WERI-Rb-1 (cell line): Measurements from ENCODE around the gene SH2D5.

ENCODE experiments used
- DNase-seq: peaks from one replicate; pipeline ENCODE4 v3.0.0-alpha.2; 2020
- H3K27ac ChIP-seq: fragments of 250-450 bp; sonication (Bioruptor Pico); 2 replicates; pipeline ENCODE4 v1.5.1; 2020; ENCODE audit warnings: mild to moderate bottlenecking, moderate library complexity
- H3K27me3 ChIP-seq: fragments of 250-450 bp; sonication (Bioruptor Pico); 2 replicates; pipeline ENCODE4 v1.5.1; 2021; ENCODE audit warnings: mild to moderate bottlenecking, low read depth, moderate library complexity; ENCODE audit not compliant: insufficient read depth, severe bottlenecking
- H3K36me3 ChIP-seq: fragments of 250-450 bp; sonication (Bioruptor Pico); 2 replicates; pipeline ENCODE4 v1.5.1; 2020; ENCODE audit warnings: mild to moderate bottlenecking, moderate library complexity
- H3K4me3 ChIP-seq: 2 replicates; pipeline ENCODE4 v1.5.1; 2011; ENCODE audit warnings: low read depth, mild to moderate bottlenecking, control low read depth, low read length
- H3K9me3 ChIP-seq: fragments of 250-450 bp; sonication (Bioruptor Pico); 2 replicates; pipeline ENCODE4 v1.5.1; 2021; ENCODE audit warnings: mild to moderate bottlenecking, moderate library complexity; ENCODE audit not compliant: severe bottlenecking
- TF ChIP-seq, protein P1 (sequence below): IDR thresholded peaks from 2 replicates; pipeline ENCODE4 v1.5.1; 2011; ENCODE audit warnings: low read depth, mild to moderate bottlenecking, control low read depth, inconsistent platforms, low read length

The SH2D5 gene

DNA sequence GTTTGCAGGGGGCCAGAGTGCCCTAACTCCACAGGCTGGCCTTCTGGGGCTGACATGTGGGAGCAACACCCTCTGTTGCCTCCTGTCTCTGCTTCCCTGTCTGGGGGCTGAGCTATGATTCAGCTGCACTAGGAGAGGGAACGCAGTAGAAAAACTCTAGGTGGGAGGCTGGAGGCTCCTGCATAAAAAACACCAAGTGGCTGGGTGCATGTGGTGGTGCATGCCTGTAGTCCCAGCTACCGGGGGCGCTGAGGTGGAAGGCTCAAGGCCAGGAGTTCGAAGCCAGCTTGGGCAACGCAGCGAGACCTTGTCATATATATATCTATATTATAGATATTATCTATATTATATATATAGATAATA lies 20.3 kb downstream of the SH2D5 start:
- no peaks in the 10 kb centered on the region for H3K27me3 ChIP-seq
- H3K9me3 ChIP-seq: no peaks in the 10 kb centered on the region
- DNase-seq: no peak
- no peaks in the 10 kb centered on the region for H3K36me3 ChIP-seq
- TF ChIP-seq, protein P1, sequence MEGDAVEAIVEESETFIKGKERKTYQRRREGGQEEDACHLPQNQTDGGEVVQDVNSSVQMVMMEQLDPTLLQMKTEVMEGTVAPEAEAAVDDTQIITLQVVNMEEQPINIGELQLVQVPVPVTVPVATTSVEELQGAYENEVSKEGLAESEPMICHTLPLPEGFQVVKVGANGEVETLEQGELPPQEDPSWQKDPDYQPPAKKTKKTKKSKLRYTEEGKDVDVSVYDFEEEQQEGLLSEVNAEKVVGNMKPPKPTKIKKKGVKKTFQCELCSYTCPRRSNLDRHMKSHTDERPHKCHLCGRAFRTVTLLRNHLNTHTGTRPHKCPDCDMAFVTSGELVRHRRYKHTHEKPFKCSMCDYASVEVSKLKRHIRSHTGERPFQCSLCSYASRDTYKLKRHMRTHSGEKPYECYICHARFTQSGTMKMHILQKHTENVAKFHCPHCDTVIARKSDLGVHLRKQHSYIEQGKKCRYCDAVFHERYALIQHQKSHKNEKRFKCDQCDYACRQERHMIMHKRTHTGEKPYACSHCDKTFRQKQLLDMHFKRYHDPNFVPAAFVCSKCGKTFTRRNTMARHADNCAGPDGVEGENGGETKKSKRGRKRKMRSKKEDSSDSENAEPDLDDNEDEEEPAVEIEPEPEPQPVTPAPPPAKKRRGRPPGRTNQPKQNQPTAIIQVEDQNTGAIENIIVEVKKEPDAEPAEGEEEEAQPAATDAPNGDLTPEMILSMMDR: no peak
- no peak overlapping the region for H3K4me3 ChIP-seq
- peak overlapping the region; percentile 37; the same call in 1 of the 2 replicates for H3K27ac ChIP-seq

DNA sequence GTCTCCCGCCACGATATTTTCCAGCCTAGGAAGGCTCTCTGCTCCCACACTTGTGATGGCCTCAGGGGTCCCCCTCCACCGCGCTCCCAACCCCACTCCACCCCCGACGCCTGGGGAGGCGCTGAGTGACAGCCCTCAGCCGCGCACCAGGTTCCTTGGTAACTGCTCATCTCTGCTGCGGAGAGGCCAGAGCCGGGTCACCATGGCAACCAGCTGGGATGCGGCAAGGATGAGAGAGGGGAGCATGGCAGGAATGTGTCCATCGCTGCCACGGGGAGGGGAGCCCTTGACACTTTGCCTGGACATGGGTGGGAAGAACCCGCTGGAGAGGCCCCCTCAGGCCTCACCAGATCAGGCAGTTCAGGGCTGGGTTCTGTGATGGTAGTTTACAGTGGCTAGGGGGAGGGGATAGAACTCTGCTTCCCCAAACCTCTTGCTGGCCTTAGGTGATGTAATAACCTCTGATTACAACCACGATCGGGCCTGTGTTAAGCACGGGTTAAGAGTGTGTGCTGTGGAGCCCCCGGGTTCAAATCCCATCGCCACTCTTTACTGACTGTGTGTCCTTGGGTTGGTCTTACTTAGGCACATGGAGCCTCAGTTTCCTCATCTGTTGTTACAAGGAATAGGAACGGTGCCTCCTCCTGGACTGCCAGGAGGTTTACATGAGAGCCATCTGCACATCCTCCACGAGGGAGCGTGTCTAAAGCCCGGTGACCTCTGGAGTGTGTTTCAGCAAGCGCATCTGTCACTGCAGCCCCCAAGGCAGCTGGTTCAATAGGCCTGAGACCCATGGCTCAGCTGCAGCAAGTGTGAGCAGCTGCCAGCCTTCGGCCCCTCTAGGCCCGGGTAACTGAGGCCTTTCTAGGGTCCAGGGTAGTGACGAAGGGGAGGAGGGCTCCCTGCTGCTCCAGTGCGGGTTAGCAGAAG lies 21.0 kb downstream of the SH2D5 start:
- H3K27me3 ChIP-seq: no peaks in the 10 kb centered on the region
- TF ChIP-seq, protein P1: peak; percentile 50
- DNase-seq: peak; percentile 39

DNA sequence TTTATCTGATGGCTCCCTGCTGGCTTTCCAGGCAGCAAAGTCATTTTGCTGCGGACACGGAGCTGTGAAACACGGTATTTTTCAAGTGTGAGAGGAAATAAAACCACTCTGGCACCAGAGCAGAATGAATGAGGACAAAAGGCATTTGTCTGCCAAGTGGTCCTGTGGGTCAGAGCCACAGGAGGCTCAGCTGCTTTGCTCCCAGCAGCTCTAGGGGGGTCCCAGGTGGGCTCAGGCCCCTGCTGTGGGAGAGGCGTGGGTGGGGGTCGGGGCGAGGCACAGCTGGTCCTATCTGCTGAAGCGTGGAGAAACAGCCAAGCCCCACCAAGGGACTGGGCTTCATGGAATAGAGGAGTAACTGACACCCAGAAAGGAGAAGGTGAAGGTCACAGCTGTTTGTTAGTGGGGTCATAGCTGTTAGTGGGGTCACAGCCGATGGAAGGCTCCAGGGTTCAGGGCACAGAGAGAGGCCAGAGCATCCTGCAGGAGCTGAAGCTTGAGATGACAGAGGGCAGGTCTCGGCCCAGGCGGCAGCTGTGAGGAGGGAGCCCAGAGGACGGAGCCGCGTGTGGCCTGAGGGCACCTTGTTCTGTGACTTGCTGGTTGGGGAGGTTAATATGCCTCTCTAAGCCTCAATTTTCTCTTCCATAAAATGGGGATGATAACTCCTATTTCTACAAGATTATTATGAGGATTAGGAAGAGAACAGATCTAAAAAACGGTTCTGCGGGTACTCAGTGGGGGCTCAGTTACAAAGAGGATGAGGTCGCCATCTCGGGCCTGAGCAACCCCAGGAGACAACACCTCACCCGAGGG lies 21.8 kb downstream of the SH2D5 start:
- Histone ChIP-seq H3K9me3 (no peaks in the 10 kb centered on the region), H3K36me3 (no peaks in the 10 kb centered on the region), H3K27me3 (no peaks in the 10 kb centered on the region), H3K27ac (no peak overlapping the region), H3K4me3 (no peak overlapping the region)
- DNase-seq: no peak
- TF ChIP-seq, protein P1: no peak

More for the DNA sequence above, 21.0 kb downstream of the SH2D5 start:
- H3K27ac ChIP-seq: peak overlapping the region; percentile 37; the same call in 1 of the 2 replicates
- H3K36me3 ChIP-seq: no peaks in the 10 kb centered on the region
- H3K4me3 ChIP-seq: no peak overlapping the region
- H3K9me3 ChIP-seq: no peaks in the 10 kb centered on the region

DNA sequence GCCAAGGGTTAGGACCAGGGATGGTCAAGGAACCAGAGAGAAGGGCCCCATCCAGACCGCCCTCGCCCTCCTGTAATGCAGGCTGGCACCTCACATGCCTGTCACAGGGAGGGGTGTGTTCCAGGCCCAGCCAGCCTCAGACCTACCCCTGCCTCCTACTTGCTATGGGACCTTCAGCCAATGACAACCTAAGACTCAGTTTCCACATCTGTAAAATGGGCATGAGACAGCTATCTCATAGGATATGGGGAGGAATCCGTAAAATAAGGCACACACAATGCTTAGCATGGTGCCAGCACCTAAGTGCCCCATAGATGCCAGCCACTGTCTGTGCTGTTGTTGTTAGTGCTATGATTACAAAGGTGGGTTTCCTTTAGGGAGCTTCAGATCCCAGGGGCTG lies 22.6 kb downstream of the SH2D5 start:
- H3K27me3 ChIP-seq: no peaks in the 10 kb centered on the region
- no peak overlapping the region for H3K4me3 ChIP-seq
- no peak overlapping the region for H3K27ac ChIP-seq
- no peaks in the 10 kb centered on the region for H3K36me3 ChIP-seq
- no peaks in the 10 kb centered on the region for H3K9me3 ChIP-seq
- TF ChIP-seq, protein P1: no peak
- no peak for DNase-seq

DNA sequence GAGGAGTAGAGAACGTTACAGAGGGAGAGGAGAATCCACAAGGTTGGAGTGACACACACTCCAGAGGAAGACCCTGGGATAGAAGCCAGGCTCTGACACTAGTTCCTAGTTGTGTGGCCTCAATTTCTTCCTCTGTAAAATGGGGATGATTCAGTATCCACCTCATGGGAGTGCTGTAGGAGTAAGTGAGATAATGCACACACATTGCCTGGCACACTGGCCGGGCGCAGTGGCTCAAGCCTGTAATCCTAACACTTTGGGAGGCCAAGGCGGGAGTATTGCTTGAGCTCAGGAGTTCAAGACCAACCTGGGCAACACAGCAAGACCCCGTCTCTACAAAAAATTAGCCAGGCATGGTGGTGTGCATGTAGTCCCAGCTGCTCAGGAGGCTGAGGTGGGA lies 23.6 kb downstream of the SH2D5 start:
- no peaks in the 10 kb centered on the region for H3K36me3 ChIP-seq
- no peaks in the 10 kb centered on the region for H3K27me3 ChIP-seq
- TF ChIP-seq, protein P1: no peak
- no peak for DNase-seq
- H3K9me3 ChIP-seq: no peaks in the 10 kb centered on the region
- H3K27ac ChIP-seq: no peak overlapping the region
- H3K4me3 ChIP-seq: no peak overlapping the region
